ENCODE results near the gene SORCS2. TPM values are rescaled to one million over a fixed set of nuclear protein-coding genes. Genes with fewer than 3 reads are reported as not detected.

Gene SORCS2
- total RNA-seq, 1 experiment from 2014 or later = 0.06 TPM

GRCh38 chr4:7301846-7302630 lies 109.7 kb downstream of the SORCS2 start:
- POLR2A ChIA-PET (ENCODE audit: low non-redundant PET) = no interaction called here

GRCh38 chr4:7302781-7303404 lies 110.6 kb downstream of the SORCS2 start:
- ChIA-PET POLR2A (ENCODE audit: low non-redundant PET) (no interaction called here), CTCF (no interaction called here)
- TF ChIP-seq EZH2 (IDR thresholded peaks at IDR 0.05; ENCODE audit: borderline replicate concordance, low read depth, low read length, poor library complexity, severe bottlenecking) = no peak
- TF ChIP-seq CTCF (conservative IDR thresholded peaks at IDR 0.05; ENCODE audit: low read depth, low read length) = no peak
- H3K9me3 ChIP-seq (ENCODE audit: low read depth, low read length, poor library complexity, severe bottlenecking) = no peaks in the 10 kb centered on the region
- no peaks in the 10 kb centered on the region for H3K36me3 ChIP-seq (ENCODE audit: insufficient read depth, low read length, poor library complexity, severe bottlenecking)
- peaks cover 29% of the 10 kb centered on the region for H3K27me3 ChIP-seq (replicated peaks; ENCODE audit: insufficient read depth, low read depth, low read length, poor library complexity)
- BruUV-seq (replicated peaks) = no TSS peak
- intact Hi-C loops (cut with micrococcal nuclease; ENCODE audit: unreplicated experiment) = no loop called here
- no peak overlapping the region for H3K27ac ChIP-seq (ENCODE audit: low read depth, low read length, poor library complexity, severe bottlenecking)
- DNase-seq (ENCODE audit: low spot score) = no peak
- no peak overlapping the region for H3K4me3 ChIP-seq (ENCODE audit: low read depth, low read length, poor library complexity, severe bottlenecking)
- H3K4me1 ChIP-seq (ENCODE audit: insufficient read depth, low read length, poor library complexity, severe bottlenecking) = no peaks in the 10 kb centered on the region

More at GRCh38 chr4:7301846-7302630, 109.7 kb downstream of the SORCS2 start:
- no peak for DNase-seq (ENCODE audit: low spot score)
- BruUV-seq (replicated peaks) = no TSS peak
- Histone ChIP-seq H3K4me3 (ENCODE audit: low read depth, low read length, poor library complexity, severe bottlenecking) (no peak overlapping the region), H3K4me1 (ENCODE audit: insufficient read depth, low read length, poor library complexity, severe bottlenecking) (no peaks in the 10 kb centered on the region), H3K27ac (ENCODE audit: low read depth, low read length, poor library complexity, severe bottlenecking) (no peak overlapping the region), H3K9me3 (ENCODE audit: low read depth, low read length, poor library complexity, severe bottlenecking) (no peaks in the 10 kb centered on the region), H3K27me3 (replicated peaks; ENCODE audit: insufficient read depth, low read depth, low read length, poor library complexity) (peaks cover 26% of the 10 kb centered on the region), H3K36me3 (ENCODE audit: insufficient read depth, low read length, poor library complexity, severe bottlenecking) (no peaks in the 10 kb centered on the region)
- intact Hi-C loops (cut with micrococcal nuclease; ENCODE audit: unreplicated experiment) = no loop called here
- TF ChIP-seq EZH2 (IDR thresholded peaks at IDR 0.05; ENCODE audit: borderline replicate concordance, low read depth, low read length, poor library complexity, severe bottlenecking) = no peak
- no peak for TF ChIP-seq CTCF (conservative IDR thresholded peaks at IDR 0.05; ENCODE audit: low read depth, low read length)
- CTCF ChIA-PET = no interaction called here

- no peak for DNase-seq (ENCODE audit: low spot score)
- no TSS peak for BruUV-seq (replicated peaks)
- ChIA-PET CTCF (no interaction called here), POLR2A (ENCODE audit: low non-redundant PET) (no interaction called here)
- no peaks in the 10 kb centered on the region for H3K36me3 ChIP-seq (ENCODE audit: insufficient read depth, low read length, poor library complexity, severe bottlenecking)
- H3K4me3 ChIP-seq (ENCODE audit: low read depth, low read length, poor library complexity, severe bottlenecking) = no peak overlapping the region
- H3K27ac ChIP-seq (ENCODE audit: low read depth, low read length, poor library complexity, severe bottlenecking) = no peak overlapping the region
- intact Hi-C loops (cut with micrococcal nuclease; ENCODE audit: unreplicated experiment) = no loop called here
- no peak for TF ChIP-seq EZH2 (IDR thresholded peaks at IDR 0.05; ENCODE audit: borderline replicate concordance, low read depth, low read length, poor library complexity, severe bottlenecking)
- TF ChIP-seq CTCF (conservative IDR thresholded peaks at IDR 0.05; ENCODE audit: low read depth, low read length) = no peak
- peaks cover 29% of the 10 kb centered on the region for H3K27me3 ChIP-seq (replicated peaks; ENCODE audit: insufficient read depth, low read depth, low read length, poor library complexity)
- H3K9me3 ChIP-seq (ENCODE audit: low read depth, low read length, poor library complexity, severe bottlenecking) = no peaks in the 10 kb centered on the region
- H3K4me1 ChIP-seq (ENCODE audit: insufficient read depth, low read length, poor library complexity, severe bottlenecking) = no peaks in the 10 kb centered on the region
Observed at GRCh38 chr4:7303561-7303960, 111.2 kb downstream of the SORCS2 start.

All from A673 (cell line).